Stimulated activated CD8-positive, alpha-beta memory T cell treated with anti-CD3 and anti-CD28 coated beads, Interleukin-4, amount 100 ng/mL, for 1 hour (primary cell): ENCODE measurements around the gene KCNMB1.

ENCODE experiments used
- DNase-seq, 2 donors: peaks; one replicate each; pipeline ENCODE4 v3.0.0-alpha.2; 2020; ENCODE audit warnings: low read depth in 2 of 2, low spot score in 1 of 2

KCNMB1 gene

GRCh38 chr5:170342153-170342725 is 46.9 kb downstream of the KCNMB1 start:
- no peak for DNase-seq

GRCh38 chr5:170341545-170341944 is 47.6 kb downstream of the KCNMB1 start:
- no peak for DNase-seq

- no peak for DNase-seq
These were observed 49.4 kb downstream of the KCNMB1 start for GRCh38 chr5:170339780-170340167.

- peak; percentile 37 to 44 for DNase-seq
These were observed 50.0 kb downstream of the KCNMB1 start for GRCh38 chr5:170338933-170339779.

- no peak for DNase-seq
These were observed 50.9 kb downstream of the KCNMB1 start for GRCh38 chr5:170338291-170338690.

GRCh38 chr5:170337045-170337733 is 52.0 kb downstream of the KCNMB1 start:
- DNase-seq: no peak

DNA sequence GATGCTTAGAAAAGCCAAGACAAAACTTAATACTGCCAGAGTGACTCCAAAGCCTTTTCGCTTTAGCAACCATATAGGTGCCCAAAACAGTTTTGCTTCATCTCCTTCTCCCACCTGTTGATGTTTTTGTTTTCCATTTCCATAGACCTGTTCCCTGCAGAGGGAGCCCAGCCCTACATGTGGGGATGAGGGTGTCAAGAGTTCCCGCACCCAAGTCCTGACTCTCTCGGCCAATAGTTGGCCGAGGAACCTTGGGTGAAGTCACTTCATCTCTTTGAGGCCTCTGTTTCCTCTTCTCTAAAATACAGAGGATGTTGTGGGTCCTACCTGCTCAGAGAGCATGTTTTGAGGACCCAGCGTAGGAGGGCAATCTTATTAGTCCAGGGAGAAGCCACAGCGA is 53.1 kb downstream of the KCNMB1 start:
- no peak for DNase-seq

DNA sequence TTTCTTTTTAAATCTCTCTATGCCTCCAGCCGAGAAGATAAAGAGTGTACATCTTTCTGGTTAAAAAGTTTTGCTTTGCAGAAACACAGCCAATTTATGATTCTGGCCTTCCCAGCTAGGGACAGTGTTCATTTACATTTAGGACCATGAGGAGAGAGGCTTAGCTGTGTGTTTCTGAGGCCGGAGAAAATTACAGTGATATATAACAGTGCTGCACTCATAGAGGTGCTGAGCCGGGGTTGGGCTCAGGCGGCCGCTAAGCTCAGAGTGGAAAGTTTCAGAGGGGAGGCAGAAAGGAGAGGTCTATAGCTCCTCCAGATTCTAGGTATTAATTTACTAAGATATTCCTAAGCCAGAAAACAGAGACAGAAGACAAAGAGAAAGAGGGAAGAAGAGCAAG is 54.5 kb downstream of the KCNMB1 start:
- DNase-seq: no peak

DNA sequence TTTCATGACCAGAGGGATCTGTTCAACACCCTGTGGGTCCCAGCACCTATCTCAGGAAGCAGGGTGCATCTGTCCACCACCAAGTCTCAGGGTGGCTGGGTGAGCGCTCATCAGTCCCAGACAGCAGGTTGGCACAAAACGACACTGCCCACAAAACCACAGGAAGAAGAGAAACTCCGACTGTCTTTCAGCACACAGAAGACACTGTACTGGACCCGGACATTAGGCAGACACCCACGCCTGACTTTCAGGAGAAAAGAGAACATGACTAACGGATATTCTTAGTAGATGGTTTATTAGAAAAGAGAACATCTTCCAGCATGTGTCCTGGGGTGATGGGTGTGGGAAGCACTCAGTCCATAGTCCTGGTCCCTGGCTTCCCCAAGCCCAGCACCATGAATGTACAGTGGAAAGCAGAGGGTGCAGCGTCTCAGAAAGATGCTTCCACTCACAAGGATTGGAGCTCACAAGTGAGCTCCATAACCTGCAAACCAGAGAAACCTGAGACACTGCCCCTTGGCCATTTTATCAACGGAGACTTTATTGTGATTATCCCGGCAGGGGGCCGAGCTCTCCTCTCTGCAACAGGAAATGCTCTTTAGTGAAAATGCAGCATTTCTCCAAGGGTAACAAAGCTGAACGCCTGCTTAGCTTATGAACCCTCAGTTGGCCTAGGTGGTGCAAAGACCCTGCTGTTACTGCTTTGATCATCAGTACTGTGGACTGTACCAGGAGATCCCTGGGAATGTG is 55.8 kb downstream of the KCNMB1 start:
- DNase-seq: peak; percentile 29 to 44

GRCh38 chr5:170332058-170332457 is 57.1 kb downstream of the KCNMB1 start:
- no peak for DNase-seq

DNA sequence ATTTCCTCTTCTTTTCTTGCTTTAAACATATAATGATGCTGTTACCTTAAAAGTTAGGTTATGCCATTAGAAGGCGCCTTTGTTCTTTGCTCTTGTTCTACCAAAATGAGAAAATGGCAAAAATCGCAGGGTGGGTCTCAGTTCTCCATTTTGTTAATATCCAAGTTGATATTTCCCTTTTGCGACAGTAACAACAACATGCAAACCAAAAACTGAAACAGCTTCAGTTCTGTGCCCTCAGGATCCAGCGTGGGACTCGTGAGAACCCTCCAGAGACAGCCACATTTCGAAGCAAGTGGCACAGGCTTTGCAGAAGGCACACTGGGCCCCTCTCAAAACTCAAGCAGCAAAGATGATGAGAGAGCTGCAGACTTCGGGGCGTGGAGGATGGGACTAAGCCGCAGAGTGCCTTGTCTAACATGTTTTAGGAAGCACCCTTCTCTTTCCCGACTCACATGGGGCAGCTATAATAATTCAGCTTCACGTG is 58.6 kb downstream of the KCNMB1 start:
- no peak for DNase-seq

DNA sequence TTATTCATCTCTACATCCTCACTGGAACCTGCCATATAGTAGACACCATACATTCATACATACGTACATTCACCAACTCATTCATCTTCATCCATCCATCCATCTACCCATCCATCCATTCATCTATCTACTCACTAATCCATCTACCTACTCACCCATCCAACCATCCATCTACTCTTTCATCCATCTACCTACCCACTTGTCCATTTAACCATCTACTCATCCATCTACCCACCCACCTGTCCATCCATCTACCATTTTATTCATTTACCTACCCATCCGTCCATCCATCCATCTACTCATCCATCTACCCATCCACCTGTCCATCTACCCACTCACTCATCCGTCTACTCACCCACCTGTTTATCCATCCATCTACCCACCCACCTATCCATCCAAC is 59.6 kb downstream of the KCNMB1 start:
- no peak for DNase-seq

DNA sequence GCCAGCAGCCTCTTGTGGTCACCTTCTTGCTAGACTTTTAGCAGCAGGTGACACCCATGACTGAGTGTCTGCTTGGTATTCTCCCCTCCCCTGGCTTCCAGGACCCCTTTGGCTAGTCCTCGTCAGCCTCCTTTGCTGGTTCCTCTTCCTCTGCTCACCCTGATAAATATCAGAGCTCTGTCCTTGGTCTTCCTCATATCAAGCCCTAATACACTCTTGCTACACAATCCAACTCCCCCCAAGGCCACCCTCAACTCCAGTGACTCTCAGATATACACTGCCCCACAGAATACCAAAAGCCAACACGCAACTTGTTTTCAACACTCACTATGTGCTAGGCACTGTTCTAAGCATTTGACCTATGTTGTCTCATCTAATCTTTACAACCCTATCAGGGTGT is 61.3 kb downstream of the KCNMB1 start:
- DNase-seq: no peak

- no peak for DNase-seq
These were observed 62.0 kb downstream of the KCNMB1 start for GRCh38 chr5:170327168-170327567.
